ENCODE results near the gene ACE2.
"Not testable (repeated sequence)": the region's sequence is repeated elsewhere in the genome, so short reads cannot be mapped to it uniquely, and the experiment has no call there.

The ACE2 gene

DNA sequence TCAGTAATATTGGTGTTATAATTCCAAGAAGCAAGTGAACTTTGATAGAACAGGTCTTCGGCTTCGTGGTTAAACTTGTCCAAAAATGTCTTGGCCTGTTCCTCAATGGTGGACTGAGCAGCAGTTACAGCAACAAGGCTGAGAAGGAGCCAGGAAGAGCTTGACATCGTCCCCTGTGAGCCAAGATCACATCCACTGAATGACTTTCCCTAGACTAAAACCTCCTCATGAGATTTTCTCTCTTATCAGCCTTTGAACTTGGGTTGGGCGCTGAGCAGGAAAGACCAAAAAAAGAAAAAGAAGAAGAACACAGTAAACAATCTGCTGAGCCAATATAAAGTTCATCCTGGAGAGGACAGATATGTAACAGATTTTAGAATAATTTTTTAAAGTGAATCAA, at the start of gene ACE2:
Gene ACE2 (minus strand): TSS at position 216 of the 400 bp plus-strand sequence. CDS start 49 bp downstream, at position 167.
- H3K79me2 ChIP-seq (ENCODE audit: low read length): no peaks in the 10 kb centered on the region
- TF ChIP-seq EZH2phosphoT487 (IDR thresholded peaks at IDR 0.05; ENCODE audit: low read length) (no peak), EZH2 (optimal IDR thresholded peaks at IDR 0.05; ENCODE audit: low read depth, low read length) (no peak)
- TF ChIP-seq, protein P1, sequence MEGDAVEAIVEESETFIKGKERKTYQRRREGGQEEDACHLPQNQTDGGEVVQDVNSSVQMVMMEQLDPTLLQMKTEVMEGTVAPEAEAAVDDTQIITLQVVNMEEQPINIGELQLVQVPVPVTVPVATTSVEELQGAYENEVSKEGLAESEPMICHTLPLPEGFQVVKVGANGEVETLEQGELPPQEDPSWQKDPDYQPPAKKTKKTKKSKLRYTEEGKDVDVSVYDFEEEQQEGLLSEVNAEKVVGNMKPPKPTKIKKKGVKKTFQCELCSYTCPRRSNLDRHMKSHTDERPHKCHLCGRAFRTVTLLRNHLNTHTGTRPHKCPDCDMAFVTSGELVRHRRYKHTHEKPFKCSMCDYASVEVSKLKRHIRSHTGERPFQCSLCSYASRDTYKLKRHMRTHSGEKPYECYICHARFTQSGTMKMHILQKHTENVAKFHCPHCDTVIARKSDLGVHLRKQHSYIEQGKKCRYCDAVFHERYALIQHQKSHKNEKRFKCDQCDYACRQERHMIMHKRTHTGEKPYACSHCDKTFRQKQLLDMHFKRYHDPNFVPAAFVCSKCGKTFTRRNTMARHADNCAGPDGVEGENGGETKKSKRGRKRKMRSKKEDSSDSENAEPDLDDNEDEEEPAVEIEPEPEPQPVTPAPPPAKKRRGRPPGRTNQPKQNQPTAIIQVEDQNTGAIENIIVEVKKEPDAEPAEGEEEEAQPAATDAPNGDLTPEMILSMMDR (IDR thresholded peaks at IDR 0.05; ENCODE audit: low read length): no peak
- no peak within 1 kb of the TSS for H3K4me3 ChIP-seq (ENCODE audit: low read length)
- H3K9me3 ChIP-seq (replicated peaks; ENCODE audit: insufficient read depth, low read length): no peaks in the 10 kb centered on the region
- H3K27ac ChIP-seq (ENCODE audit: low read length): no peak within 1 kb of the TSS
- no peaks in the 10 kb centered on the region for H3K36me3 ChIP-seq (replicated peaks; ENCODE audit: insufficient read depth, low read length)
- H4K20me1 ChIP-seq (ENCODE audit: insufficient read depth, low read length): no peaks in the 10 kb centered on the region
- H3K9ac ChIP-seq (ENCODE audit: low read length): no peak within 1 kb of the TSS
- H3K4me1 ChIP-seq (ENCODE audit: low read length): no peaks in the 10 kb centered on the region
- H3F3A ChIP-seq (ENCODE audit: insufficient read depth, low read length): no peaks in the 10 kb centered on the region
- H3K27me3 ChIP-seq (replicated peaks; ENCODE audit: insufficient read depth, low read length): no peaks in the 10 kb centered on the region
- H3K4me2 ChIP-seq (ENCODE audit: low read depth, low read length): no peak within 1 kb of the TSS
- DNase-seq: no peak
- H2AFZ ChIP-seq (ENCODE audit: low read length): no peak within 1 kb of the TSS
- no peaks in the 10 kb centered on the region for H3K9me2 ChIP-seq (replicated peaks; ENCODE audit: insufficient read depth, low read length)

DNA sequence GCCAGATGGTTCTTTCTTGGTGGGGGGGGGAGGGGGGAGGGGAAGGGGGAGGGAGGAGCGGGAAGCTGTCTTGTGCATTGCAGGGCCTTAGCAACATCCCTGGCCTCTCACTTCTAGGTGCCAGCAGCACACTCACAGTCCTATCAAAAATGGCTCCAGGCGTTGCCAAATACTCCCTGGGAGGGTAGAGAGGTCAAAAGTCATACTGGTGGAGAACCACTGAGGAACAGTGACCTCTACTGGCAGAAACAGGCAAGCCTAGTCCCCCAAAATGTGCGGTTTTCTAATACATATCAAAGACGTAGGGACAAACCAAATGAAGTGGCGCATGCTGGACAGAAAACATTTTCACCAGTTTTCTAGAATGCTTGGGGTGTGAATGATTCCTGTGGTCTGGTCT, 46.8 kb upstream of the ACE2 start:
- not testable (repeated sequence) for H3K36me3 ChIP-seq (replicated peaks; ENCODE audit: insufficient read depth, low read length); H3K9me3 ChIP-seq (replicated peaks; ENCODE audit: insufficient read depth, low read length); H3K4me1 ChIP-seq (ENCODE audit: low read length); H3F3A ChIP-seq (ENCODE audit: insufficient read depth, low read length); DNase-seq; H4K20me1 ChIP-seq (ENCODE audit: insufficient read depth, low read length); H3K27me3 ChIP-seq (replicated peaks; ENCODE audit: insufficient read depth, low read length); H3K9me2 ChIP-seq (replicated peaks; ENCODE audit: insufficient read depth, low read length); H3K4me2 ChIP-seq (ENCODE audit: low read depth, low read length); H3K9ac ChIP-seq (ENCODE audit: low read length); H3K27ac ChIP-seq (ENCODE audit: low read length); H2AFZ ChIP-seq (ENCODE audit: low read length); H3K79me2 ChIP-seq (ENCODE audit: low read length); H3K4me3 ChIP-seq (ENCODE audit: low read length)

DNA sequence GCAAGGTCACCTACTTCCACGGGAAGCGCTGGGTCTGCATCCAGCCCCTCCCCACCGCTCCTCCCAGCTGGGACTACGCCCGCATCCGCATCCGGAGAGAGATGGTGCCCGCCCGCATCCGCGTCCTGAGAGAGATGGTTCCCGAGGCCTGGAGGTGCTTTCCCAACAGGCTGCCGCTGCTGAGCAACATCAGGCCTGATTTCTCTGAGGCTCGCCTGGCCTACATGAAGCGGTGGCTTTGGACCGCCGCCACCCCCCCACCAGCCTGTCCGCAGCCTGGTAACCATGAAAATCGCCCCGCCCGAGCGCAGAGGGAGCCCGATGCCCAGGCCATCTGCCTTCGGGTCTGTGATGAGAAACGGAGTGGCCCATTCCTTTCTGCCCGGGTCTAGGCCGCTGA, 45.8 kb upstream of the ACE2 start:
- H3K27me3 ChIP-seq (replicated peaks; ENCODE audit: insufficient read depth, low read length): no peaks in the 10 kb centered on the region
- TF ChIP-seq, protein P1 (IDR thresholded peaks at IDR 0.05; ENCODE audit: low read length): no peak
- TF ChIP-seq EZH2 (optimal IDR thresholded peaks at IDR 0.05; ENCODE audit: low read depth, low read length) (no peak), EZH2phosphoT487 (IDR thresholded peaks at IDR 0.05; ENCODE audit: low read length) (no peak)
- no peak overlapping the region for H3K9ac ChIP-seq (ENCODE audit: low read length)
- no peaks in the 10 kb centered on the region for H4K20me1 ChIP-seq (ENCODE audit: insufficient read depth, low read length)
- no peaks in the 10 kb centered on the region for H3K9me3 ChIP-seq (replicated peaks; ENCODE audit: insufficient read depth, low read length)
- H3K79me2 ChIP-seq (ENCODE audit: low read length): no peaks in the 10 kb centered on the region
- H2AFZ ChIP-seq (ENCODE audit: low read length): no peak overlapping the region
- no peak overlapping the region for H3K4me2 ChIP-seq (ENCODE audit: low read depth, low read length)
- no peaks in the 10 kb centered on the region for H3F3A ChIP-seq (ENCODE audit: insufficient read depth, low read length)
- no peak overlapping the region for H3K27ac ChIP-seq (ENCODE audit: low read length)
- no peak for DNase-seq
- no peak overlapping the region for H3K4me3 ChIP-seq (ENCODE audit: low read length)
- no peaks in the 10 kb centered on the region for H3K36me3 ChIP-seq (replicated peaks; ENCODE audit: insufficient read depth, low read length)
- no peaks in the 10 kb centered on the region for H3K4me1 ChIP-seq (ENCODE audit: low read length)
- no peaks in the 10 kb centered on the region for H3K9me2 ChIP-seq (replicated peaks; ENCODE audit: insufficient read depth, low read length)

DNA sequence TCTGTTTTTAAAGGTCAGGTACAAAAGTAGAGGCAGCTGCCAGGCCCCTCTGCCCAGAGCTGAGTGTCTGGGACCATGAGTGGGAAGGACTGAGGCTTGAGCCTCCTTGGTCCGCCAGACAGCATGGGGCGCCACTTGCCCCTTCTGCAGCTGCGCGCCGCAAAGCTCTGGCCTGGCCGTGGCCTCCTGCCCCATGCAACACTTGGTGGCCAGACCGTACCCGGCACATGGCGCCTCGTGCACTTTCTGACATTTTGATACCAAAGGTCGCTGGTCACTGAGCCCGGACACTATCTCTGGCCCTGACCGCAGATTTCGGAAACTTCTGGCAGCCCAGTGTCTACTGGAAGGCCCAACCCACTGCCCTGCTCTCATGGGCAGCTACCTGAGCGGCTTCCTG, 45.3 kb upstream of the ACE2 start:
- TF ChIP-seq EZH2 (optimal IDR thresholded peaks at IDR 0.05; ENCODE audit: low read depth, low read length): no peak
- TF ChIP-seq EZH2phosphoT487 (IDR thresholded peaks at IDR 0.05; ENCODE audit: low read length): no peak
- TF ChIP-seq, protein P1 (IDR thresholded peaks at IDR 0.05; ENCODE audit: low read length): no peak
- Histone ChIP-seq H3K9ac (ENCODE audit: low read length) (no peak overlapping the region), H3K9me2 (replicated peaks; ENCODE audit: insufficient read depth, low read length) (no peaks in the 10 kb centered on the region), H2AFZ (ENCODE audit: low read length) (no peak overlapping the region), H3K4me2 (ENCODE audit: low read depth, low read length) (no peak overlapping the region), H3K79me2 (ENCODE audit: low read length) (no peaks in the 10 kb centered on the region), H4K20me1 (ENCODE audit: insufficient read depth, low read length) (no peaks in the 10 kb centered on the region), H3K27ac (ENCODE audit: low read length) (no peak overlapping the region), H3K36me3 (replicated peaks; ENCODE audit: insufficient read depth, low read length) (no peaks in the 10 kb centered on the region), H3K27me3 (replicated peaks; ENCODE audit: insufficient read depth, low read length) (no peaks in the 10 kb centered on the region), H3K9me3 (replicated peaks; ENCODE audit: insufficient read depth, low read length) (no peaks in the 10 kb centered on the region), H3K4me3 (ENCODE audit: low read length) (no peak overlapping the region), H3K4me1 (ENCODE audit: low read length) (no peaks in the 10 kb centered on the region), H3F3A (ENCODE audit: insufficient read depth, low read length) (no peaks in the 10 kb centered on the region)
- DNase-seq: no peak

Data from MM.1S (cell line).